Ovary (tissue), 9 donors: ENCODE measurements around the gene HTR3A. TPM values are rescaled to one million over a fixed set of nuclear protein-coding genes. Genes with fewer than 3 reads are reported as not detected.

Source experiments
- DNase-seq, 5 donors: peaks; one replicate each; pipeline ENCODE4 v3.0.0-alpha.2; 2019 to 2020
- H3K27ac ChIP-seq, 2 donors: fragments of 200-600 bp; one replicate each; pipeline versions ENCODE4 v1.5.1 to v1.8.0; 2019 to 2022
- H3K27me3 ChIP-seq: fragments of 200-600 bp; one replicate; pipeline ENCODE4 v1.8.0; 2022
- H3K36me3 ChIP-seq: fragments of 200-600 bp; sonication (generic); one replicate; pipeline ENCODE4 v1.5.1; 2019
- H3K4me1 ChIP-seq: one replicate; pipeline ENCODE4 v1.8.1; 2013; ENCODE audit warnings: mild to moderate bottlenecking, moderate library complexity; ENCODE audit not compliant: insufficient read depth
- H3K4me3 ChIP-seq: fragments of 200-600 bp; sonication (generic); one replicate; pipeline ENCODE4 v1.5.1; 2017
- H3K9me3 ChIP-seq, 2 donors: fragments of 200-600 bp in 1 of 2; sonication (generic) in 1 of 2; one replicate each; pipeline versions ENCODE4 v1.5.1 to v1.8.1; 2013 to 2019; ENCODE audit warnings: mild to moderate bottlenecking in 1 of 2, moderate library complexity in 1 of 2
- EP300 ChIP-seq: sonication (generic); formaldehyde crosslinking; IDR thresholded peaks from one replicate; pipeline ENCODE4 v1.6.1; 2017; ENCODE audit warnings: antibody characterized with exemption
- POLR2A ChIP-seq: fragments of 450-650 bp; IDR thresholded peaks from one replicate; pipeline ENCODE4 v1.6.1; 2017; ENCODE audit warnings: antibody characterized with exemption, mild to moderate bottlenecking, moderate library complexity
- WGBS, 3 donors: extraction: QIAGEN DNeasy Blood & Tissue Kit in 1 of 3; methylation state at CpG; one replicate each; pipeline versions ENCODE4 v1.1.5 to v1.1.7; 2013 to 2017; 5-methylcytosine and 5-hydroxymethylcytosine counted together
- intact Hi-C, 4 donors: fragments of 100-400 bp; cut with DNase I; formaldehyde crosslinking; loops; one replicate each; pipeline versions ENCODE4 v1.11.0 to v1.15.1; 2022 to 2023
- polyA plus RNA-seq, 2 donors: library from polyadenylated mRNA; stranded (reverse); fragments of 200-250 nt in 1 of 2; fragments of 350-450 nt in 1 of 2; fragmentation: Illumina TruSeq in 1 of 2; extraction: RNeasy Lipid Tissue Mini Kit (QIAGEN cat#74804) in 1 of 2; gene quantifications; one replicate each; pipeline ENCODE4 v1.2.3, GENCODE V29; 2013 to 2014
- total RNA-seq, 7 donors: library from RNA; depleted of rRNA in 2 of 7; stranded (reverse); fragments of >200 nt in 2 of 7; fragmentation: NEBNext Ultra II Directional in 3 of 7; extraction: Animal tissue kit (Norgen Biotek cat#: 25700) in 3 of 7; gene quantifications; one replicate each; pipeline versions ENCODE4 v1.1.0 to v1.2.4, GENCODE V29; 2016 to 2023
- TF ChIP-seq, protein P1 (sequence below), 3 donors: fragments of 450-650 bp in 2 of 3; fragments of 200-600 bp in 1 of 3; IDR thresholded peaks; one replicate each; pipeline versions ENCODE4 v1.5.1 to v1.8.0; 2016 to 2022; ENCODE audit warnings: antibody characterized with exemption in 3 of 3, mild to moderate bottlenecking in 1 of 3
- donor health status: DM: no; HTN: no; CAD: no; lungs with moderate emphysema.
- donor health status: DM: no; HTN: no; CAD: no.
- donor health status: Bipolar disorder and iron deficiency.
- donor health status: DM: yes; HTN: yes; CAD: no.
- donor health status: DM: no; HTN: no; CAD: no.
- donor health status: DM: yes; HTN: yes; CAD: no.

HTR3A gene
- total and polyA plus RNA-seq, 9 donors = not detected

DNA sequence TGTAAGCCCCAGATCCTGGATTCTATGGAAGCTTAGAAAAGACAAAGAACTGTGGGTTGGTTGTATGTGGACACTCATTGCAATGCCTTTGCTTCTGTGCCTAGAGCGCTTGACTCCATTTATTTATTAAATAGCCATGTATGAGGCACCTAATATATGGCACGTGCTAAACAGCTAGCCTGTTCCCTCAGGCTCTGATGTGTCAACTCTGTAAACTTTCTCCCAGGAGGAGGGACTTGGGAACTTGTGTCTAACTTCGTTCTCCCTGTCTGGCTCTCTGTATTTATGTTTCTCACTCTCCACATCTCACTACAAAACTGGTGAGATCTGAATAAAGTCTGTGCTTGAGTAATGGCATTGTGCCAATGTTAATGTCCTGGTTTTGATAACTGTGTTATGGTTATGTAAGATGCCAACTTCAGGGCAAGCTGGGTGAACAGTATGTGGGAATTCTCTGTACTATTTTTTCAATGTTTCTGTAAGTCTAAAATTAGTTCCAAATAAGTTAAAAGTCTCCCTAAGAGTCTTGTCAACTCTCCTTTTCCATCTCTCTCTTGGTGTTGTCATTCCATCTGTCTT is 50.5 kb downstream of the HTR3A start:
- intact Hi-C loops = no loop called here
- Histone ChIP-seq H3K4me1 (no peaks in the 10 kb centered on the region), H3K4me3 (no peak overlapping the region), H3K9me3 (no peaks in the 10 kb centered on the region), H3K27ac (no peak overlapping the region), H3K27me3 (no peaks in the 10 kb centered on the region), H3K36me3 (no peaks in the 10 kb centered on the region)
- WGBS, 3 donors = 50 to 63% (median 62%) methylated on average over 3 of the region's 3 CpGs
- TF ChIP-seq POLR2A (no peak), EP300 (no peak)
- TF ChIP-seq, protein P1, sequence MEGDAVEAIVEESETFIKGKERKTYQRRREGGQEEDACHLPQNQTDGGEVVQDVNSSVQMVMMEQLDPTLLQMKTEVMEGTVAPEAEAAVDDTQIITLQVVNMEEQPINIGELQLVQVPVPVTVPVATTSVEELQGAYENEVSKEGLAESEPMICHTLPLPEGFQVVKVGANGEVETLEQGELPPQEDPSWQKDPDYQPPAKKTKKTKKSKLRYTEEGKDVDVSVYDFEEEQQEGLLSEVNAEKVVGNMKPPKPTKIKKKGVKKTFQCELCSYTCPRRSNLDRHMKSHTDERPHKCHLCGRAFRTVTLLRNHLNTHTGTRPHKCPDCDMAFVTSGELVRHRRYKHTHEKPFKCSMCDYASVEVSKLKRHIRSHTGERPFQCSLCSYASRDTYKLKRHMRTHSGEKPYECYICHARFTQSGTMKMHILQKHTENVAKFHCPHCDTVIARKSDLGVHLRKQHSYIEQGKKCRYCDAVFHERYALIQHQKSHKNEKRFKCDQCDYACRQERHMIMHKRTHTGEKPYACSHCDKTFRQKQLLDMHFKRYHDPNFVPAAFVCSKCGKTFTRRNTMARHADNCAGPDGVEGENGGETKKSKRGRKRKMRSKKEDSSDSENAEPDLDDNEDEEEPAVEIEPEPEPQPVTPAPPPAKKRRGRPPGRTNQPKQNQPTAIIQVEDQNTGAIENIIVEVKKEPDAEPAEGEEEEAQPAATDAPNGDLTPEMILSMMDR (IDR thresholded peaks at IDR 0.05) = no peak
- DNase-seq = no peak

DNA sequence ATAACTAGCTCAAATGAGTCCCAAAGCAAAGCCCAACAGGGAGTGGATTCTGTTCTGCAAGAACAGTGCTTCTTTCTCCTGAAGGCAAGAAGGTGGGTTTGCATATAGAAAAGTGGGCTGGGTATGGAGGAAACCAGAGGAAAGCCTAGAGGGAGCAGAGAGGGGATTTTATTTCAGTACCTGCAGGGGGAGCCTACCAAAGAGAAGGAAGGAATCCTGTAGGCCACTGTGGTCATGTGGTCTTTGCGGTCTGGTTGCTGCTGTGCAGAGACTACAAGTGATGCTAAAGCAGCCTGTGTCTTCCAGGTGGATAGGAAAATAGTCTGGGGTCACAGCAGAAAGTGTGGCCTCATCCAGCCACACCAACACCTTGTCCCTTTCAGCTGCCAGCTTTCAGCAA is 51.4 kb downstream of the HTR3A start:
- Histone ChIP-seq H3K27ac (no peak overlapping the region), H3K36me3 (no peaks in the 10 kb centered on the region), H3K27me3 (no peaks in the 10 kb centered on the region), H3K4me1 (no peaks in the 10 kb centered on the region), H3K4me3 (no peak overlapping the region), H3K9me3 (no peaks in the 10 kb centered on the region)
- intact Hi-C loops = no loop called here
- 38 to 61% (median 56%) methylated on average over 1 of the region's 1 CpG for WGBS, 3 donors
- no peak for DNase-seq
- no peak for TF ChIP-seq POLR2A
- TF ChIP-seq EP300 = no peak
- TF ChIP-seq, protein P1 (IDR thresholded peaks at IDR 0.05) = no peak

DNA sequence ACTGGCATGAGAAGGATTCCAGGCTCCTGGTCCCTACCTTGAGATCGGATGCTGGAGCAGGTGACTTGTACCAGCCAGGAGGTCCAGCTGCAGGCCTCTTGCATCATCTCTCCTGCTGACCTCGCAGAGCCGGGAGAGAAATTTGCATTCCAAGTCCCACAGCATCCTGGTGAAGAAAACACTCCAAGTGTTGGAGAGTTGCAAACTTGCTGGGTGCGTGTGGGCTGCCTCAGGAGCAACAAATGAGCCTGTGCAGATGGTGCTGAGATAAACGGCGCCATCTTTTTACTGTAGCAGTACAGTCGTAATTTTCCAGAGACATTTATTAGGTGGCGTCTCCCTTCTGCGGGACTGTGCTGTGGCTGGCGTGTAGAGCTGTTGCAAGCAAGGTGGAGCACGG is 52.5 kb downstream of the HTR3A start:
- H3K27ac ChIP-seq = no peak overlapping the region
- intact Hi-C loops = no loop called here
- no peak for DNase-seq

DNA sequence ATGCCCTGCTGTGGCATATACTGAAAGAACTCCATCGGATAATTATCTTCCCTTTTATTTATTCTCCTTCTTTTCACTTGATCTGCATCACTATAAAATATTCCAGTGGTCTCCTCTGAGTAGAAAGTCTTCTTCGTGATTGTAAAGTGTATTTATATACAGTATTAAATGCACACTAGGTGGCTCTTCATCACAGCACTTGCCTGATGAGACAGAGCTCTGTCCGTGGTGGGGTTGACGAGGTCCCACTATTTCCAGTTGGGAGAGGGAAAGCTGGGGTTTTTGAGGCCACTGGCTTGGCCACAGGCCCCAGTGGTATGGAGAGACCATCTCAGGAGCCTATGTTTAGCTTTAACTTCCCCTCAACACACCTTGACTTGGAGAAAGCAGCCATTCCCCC is 53.0 kb downstream of the HTR3A start:
- H3K4me3 ChIP-seq = no peak overlapping the region
- 26 to 32% (median 27%) methylated on average over 4 of the region's 4 CpGs for WGBS, 3 donors
- intact Hi-C loops = no loop called here
- no peak for DNase-seq
- H3K4me1 ChIP-seq = no peaks in the 10 kb centered on the region
- H3K27me3 ChIP-seq = no peaks in the 10 kb centered on the region
- H3K27ac ChIP-seq = no peak overlapping the region
- H3K9me3 ChIP-seq = no peaks in the 10 kb centered on the region
- TF ChIP-seq, protein P1 (IDR thresholded peaks at IDR 0.05) = no peak
- TF ChIP-seq EP300 (no peak), POLR2A (no peak)
- H3K36me3 ChIP-seq = no peaks in the 10 kb centered on the region

More for the DNA sequence above, 52.5 kb downstream of the HTR3A start:
- H3K4me3 ChIP-seq = no peak overlapping the region
- H3K4me1 ChIP-seq = no peaks in the 10 kb centered on the region
- 40 to 50% (median 47%) methylated on average over 11 of the region's 11 CpGs for WGBS, 3 donors
- no peaks in the 10 kb centered on the region for H3K9me3 ChIP-seq
- no peaks in the 10 kb centered on the region for H3K27me3 ChIP-seq
- TF ChIP-seq POLR2A (no peak), EP300 (no peak)
- TF ChIP-seq, protein P1 (IDR thresholded peaks at IDR 0.05) = no peak
- no peaks in the 10 kb centered on the region for H3K36me3 ChIP-seq
